Diencephalon (tissue), 1 donor: ENCODE results near the gene P2RY2. TPM values are rescaled to one million over a fixed set of nuclear protein-coding genes. Genes with fewer than 3 reads are reported as not detected.

ENCODE experiments used
- total RNA-seq: library from RNA; depleted of rRNA; stranded (reverse); fragments of >200 nt; gene quantifications from one replicate; pipeline ENCODE4 v1.2.3, GENCODE V29; 2014

Gene P2RY2
- not detected for total RNA-seq

DNA sequence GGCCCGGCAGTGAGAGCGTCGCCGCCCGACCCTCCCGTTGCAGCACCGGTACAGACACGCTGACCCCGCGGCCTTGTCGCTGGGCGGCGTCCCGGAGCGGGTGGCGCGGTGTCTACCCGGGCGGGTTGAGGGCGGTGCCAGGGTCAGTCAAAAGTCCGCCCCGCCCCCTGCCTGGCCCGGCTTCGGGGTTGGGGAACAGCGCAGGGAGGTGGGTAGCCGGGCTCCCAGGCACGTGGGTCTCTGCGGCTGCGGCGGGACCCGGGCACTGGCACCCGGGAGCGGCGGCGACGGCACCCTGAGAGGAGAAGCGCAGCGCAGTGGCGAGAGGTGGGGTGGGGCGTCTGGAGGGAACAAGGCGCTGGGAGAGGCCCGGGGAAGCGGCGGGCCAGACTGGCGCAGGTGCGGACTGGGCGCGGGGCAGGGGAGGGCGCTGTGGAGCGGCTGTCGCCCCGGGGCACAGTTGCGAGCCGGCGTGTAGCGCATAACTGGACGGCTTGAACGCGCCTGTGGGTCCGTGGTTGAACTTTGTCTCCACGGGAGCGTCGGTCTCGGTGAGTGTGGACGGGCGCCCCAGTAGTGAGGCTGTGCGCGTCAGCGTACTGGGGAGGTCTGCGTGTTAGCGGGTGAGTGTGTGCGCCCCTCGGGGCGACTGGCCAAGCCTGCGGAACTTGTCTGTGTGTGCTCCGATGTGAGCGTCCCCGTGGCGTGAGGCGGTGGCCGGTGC is at the start of gene P2RY2:
Gene P2RY2 (plus strand): TSS at position 176 of the 724 bp plus-strand sequence. CDS start 15,879 bp downstream, outside the sequence.

DNA sequence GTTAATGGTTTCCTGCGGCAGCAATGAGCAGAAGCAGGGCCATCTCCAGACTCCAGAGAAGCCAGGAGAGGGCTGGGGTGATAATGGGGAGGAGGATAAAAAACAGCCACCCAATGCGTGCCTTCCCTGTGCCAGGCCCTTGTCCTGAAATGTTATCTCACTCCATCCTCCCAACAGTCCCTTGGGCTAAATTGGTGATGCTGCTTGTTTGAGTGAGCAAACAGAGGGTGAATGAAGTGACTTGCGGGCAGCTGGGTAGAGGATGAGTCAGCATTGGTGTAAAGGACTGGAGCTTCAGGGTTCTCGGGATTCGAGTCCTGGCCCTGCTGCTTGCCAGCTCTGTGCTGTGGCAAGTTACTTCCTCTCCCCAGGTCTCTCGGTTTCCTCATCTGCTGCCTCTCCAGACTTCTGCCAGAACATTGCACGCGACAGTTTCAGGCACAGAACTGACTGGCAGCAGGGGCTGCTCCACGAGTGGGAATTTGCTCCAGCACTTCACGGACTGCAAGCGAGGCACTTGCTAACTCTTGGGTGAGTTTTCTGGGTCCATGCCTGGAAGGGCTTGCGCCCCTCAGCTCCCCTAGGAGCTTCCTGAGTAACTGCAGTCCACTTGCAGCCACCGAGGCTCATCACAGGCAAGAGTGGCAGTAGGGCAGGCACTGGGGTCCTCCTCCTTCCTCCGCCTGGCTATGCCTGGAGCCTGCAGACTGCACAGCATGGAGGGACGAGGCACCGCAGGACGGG is 54.0 kb downstream of the P2RY2 start, which contains the start of gene P2RY6:
Gene P2RY6 (plus strand): TSS at position 403 of the 744 bp plus-strand sequence. CDS start 24,181 bp downstream, outside the sequence.

Other genes with a start within 250 kb of the P2RY2 start
- gene FCHSD2, start 76.0 kb upstream of the P2RY2 start, total RNA-seq = 66.2 TPM
- 0.92 TPM for gene P2RY6, start 54.1 kb downstream of the P2RY2 start, total RNA-seq
- gene ARHGEF17, start 90.0 kb downstream of the P2RY2 start, total RNA-seq = 38.3 TPM
- gene RELT, start 158.1 kb downstream of the P2RY2 start, total RNA-seq = 5.1 TPM